Measurements from ENCODE around the gene ABCC2.

GRCh38 chr10:99873846-99874245, 91.4 kb downstream of the ABCC2 start:
- TF ChIP-seq EP300 (IDR thresholded peaks at IDR 0.05) (no peak), POLR2A (IDR thresholded peaks at IDR 0.05) (no peak)
